ENCODE measurements around the gene SNTB2. TPM values are rescaled to one million over a fixed set of nuclear protein-coding genes. Genes with fewer than 3 reads are reported as not detected.

Gene SNTB2
- total RNA-seq, 4 donors from 2014 or later, result 32.5 to 60.4 (median 51.8) TPM

GRCh38 chr16:69260019-69260418 is 73.1 kb downstream of the SNTB2 start:
- WGBS, 2 donors, result 83 to 85% methylated on average over 4 of the region's 4 CpGs
- no peak overlapping the region for H3K4me3 ChIP-seq (ENCODE audit: low read depth, poor library complexity, severe bottlenecking)
- DNase-seq (ENCODE audit: low spot score in 2 of 2), result no peak
- no peak for TF ChIP-seq POLR2A (IDR thresholded peaks at IDR 0.05)
- no peak for TF ChIP-seq CTCF (IDR thresholded peaks at IDR 0.05)
- intact Hi-C loops (cut with DNase I; ENCODE audit: low total_unique reads), result no loop called here

GRCh38 chr16:69260506-69260905 is 73.5 kb downstream of the SNTB2 start:
- H3K4me3 ChIP-seq (ENCODE audit: low read depth, poor library complexity, severe bottlenecking), result no peak overlapping the region
- WGBS, 2 donors, result 85 to 91% methylated on average over 3 of the region's 3 CpGs
- DNase-seq (ENCODE audit: low spot score in 2 of 2), result no peak
- TF ChIP-seq CTCF (IDR thresholded peaks at IDR 0.05) (no peak), POLR2A (IDR thresholded peaks at IDR 0.05) (no peak)
- intact Hi-C loops (cut with DNase I; ENCODE audit: low total_unique reads), result no loop called here

- 54 to 70% methylated on average over 4 of the region's 4 CpGs for WGBS, 2 donors
These were observed 79.5 kb downstream of the SNTB2 start for GRCh38 chr16:69266334-69267063.

GRCh38 chr16:69267633-69268032 is 80.7 kb downstream of the SNTB2 start:
- intact Hi-C loops (cut with DNase I; ENCODE audit: low total_unique reads), result no loop called here
- no peak for DNase-seq (ENCODE audit: low spot score in 2 of 2)
- TF ChIP-seq CTCF (IDR thresholded peaks at IDR 0.05), result no peak
- TF ChIP-seq POLR2A (IDR thresholded peaks at IDR 0.05), result no peak
- no peak overlapping the region for H3K4me3 ChIP-seq (ENCODE audit: low read depth, poor library complexity, severe bottlenecking)
- 91 to 93% methylated on average over 4 of the region's 4 CpGs for WGBS, 2 donors

More at GRCh38 chr16:69266334-69267063, 79.5 kb downstream of the SNTB2 start:
- no peak overlapping the region for H3K4me3 ChIP-seq (ENCODE audit: low read depth, poor library complexity, severe bottlenecking)
- no peak for TF ChIP-seq CTCF (IDR thresholded peaks at IDR 0.05)
- no peak for TF ChIP-seq POLR2A (IDR thresholded peaks at IDR 0.05)
- intact Hi-C loops (cut with DNase I; ENCODE audit: low total_unique reads), result no loop called here
- no peak for DNase-seq (ENCODE audit: low spot score in 2 of 2)

- 81 to 82% methylated on average over 3 of the region's 3 CpGs for whole genome bisulfite sequencing, 2 donors
- no peak overlapping the region for H3K4me3 ChIP-seq (ENCODE audit: low read depth, poor library complexity, severe bottlenecking)
- intact Hi-C loops (cut with DNase I; ENCODE audit: low total_unique reads), result no loop called here
- no peak for DNase-seq (ENCODE audit: low spot score in 2 of 2)
- TF ChIP-seq POLR2A (IDR thresholded peaks at IDR 0.05) (no peak), CTCF (IDR thresholded peaks at IDR 0.05) (no peak)
These were observed 83.4 kb downstream of the SNTB2 start for GRCh38 chr16:69270395-69270794.

GRCh38 chr16:69270831-69271230 is 83.9 kb downstream of the SNTB2 start:
- H3K4me3 ChIP-seq (ENCODE audit: low read depth, poor library complexity, severe bottlenecking), result no peak overlapping the region
- DNase-seq (ENCODE audit: low spot score in 2 of 2), result no peak
- TF ChIP-seq CTCF (IDR thresholded peaks at IDR 0.05) (no peak), POLR2A (IDR thresholded peaks at IDR 0.05) (no peak)
- intact Hi-C loops (cut with DNase I; ENCODE audit: low total_unique reads), result no loop called here
- 83 to 91% methylated on average over 2 of the region's 2 CpGs for WGBS, 2 donors
